Measurements from ENCODE around the gene CCNF. TPM values are rescaled to one million over a fixed set of nuclear protein-coding genes. Genes with fewer than 3 reads are reported as not detected.

Gene CCNF
- polyA plus RNA-seq, 2 of the 4 experiments (the other 2 are of a cell fraction) = 6.5 to 14.4 TPM

DNA sequence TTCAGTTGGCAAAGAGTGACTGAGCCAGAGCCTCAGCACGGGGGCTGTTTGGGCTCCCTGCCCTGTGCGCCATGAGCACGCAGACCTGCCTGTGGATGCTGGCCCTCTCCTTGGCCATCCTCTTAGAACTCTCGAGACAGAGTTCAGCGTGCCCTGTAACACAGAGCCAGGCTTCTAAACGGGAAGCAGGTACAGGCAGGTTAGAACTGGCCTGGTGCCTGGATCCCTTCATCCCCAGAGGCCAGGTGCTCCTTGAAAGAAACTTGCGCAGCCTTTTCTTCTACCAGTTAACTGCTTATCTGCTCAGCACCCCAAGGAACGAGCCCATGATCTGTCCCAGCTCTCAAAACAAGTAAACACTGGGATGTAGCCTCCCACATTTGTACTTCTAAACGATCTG lies 6.9 kb downstream of the CCNF start (continued):
- TF ChIP-seq HOXB13 (CRISPR knock-in tag; IDR thresholded peaks at IDR 0.05; ENCODE audit: low read depth) = no peak

DNA sequence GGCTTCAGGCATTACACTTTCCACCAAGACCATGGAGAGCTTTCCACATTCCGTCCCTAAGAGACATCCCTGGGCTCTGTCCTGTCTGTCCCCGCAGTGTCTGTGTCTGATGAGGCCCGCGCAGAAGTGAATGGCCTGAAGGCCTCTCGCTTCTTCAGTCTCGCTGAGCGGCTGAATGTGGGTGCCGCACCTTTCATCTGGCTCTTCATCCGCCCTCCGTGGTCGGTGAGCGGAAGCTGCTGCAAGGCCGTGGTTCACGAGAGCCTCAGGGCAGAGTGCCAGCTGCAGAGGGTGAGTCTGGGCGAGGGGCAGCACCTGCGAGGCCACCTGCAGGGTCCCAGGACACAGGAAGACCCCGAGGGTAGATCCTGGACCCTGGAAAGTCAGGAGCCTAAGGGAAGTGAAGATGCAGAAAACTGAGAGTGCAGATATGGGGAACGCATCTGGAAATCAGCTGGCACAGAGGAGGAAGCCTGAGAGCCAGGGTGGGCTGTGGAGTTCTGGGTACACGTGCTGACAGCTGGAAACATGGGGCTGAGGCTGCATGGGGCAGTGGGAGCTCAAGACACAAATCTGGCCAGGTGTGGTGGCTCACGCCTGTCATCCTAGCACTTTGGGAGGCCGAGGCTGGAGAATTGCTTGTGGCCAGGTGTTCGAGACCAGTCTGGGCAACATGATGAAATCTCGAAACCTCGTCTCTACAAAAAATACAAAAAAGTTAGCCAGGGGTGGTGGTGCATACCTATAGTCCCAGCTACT lies 8.0 kb downstream of the CCNF start:
- WGBS (ENCODE audit: missing lambda C conversion rate) = 96% methylated on average over 23 of the region's 24 CpGs
- ATAC-seq = no peak
- no peak for DNase-seq (ENCODE audit: low read depth in 1 of 2, low spot score in 1 of 2)
- H3K4me1 ChIP-seq = no peaks in the 10 kb centered on the region
- TF ChIP-seq ZSCAN20 (CRISPR knock-in tag; IDR thresholded peaks at IDR 0.05) = no peak
- TF ChIP-seq KDM5A (IDR thresholded peaks at IDR 0.05) = no peak
- TF ChIP-seq SREBF2 (IDR thresholded peaks at IDR 0.05) = no peak
- TF ChIP-seq ZFP36 (IDR thresholded peaks at IDR 0.05; ENCODE audit: borderline replicate concordance, partially characterized antibody) = no peak
- no peak for TF ChIP-seq POLR2AphosphoS2 (conservative IDR thresholded peaks at IDR 0.05; ENCODE audit: low read length)
- TF ChIP-seq FOSB (CRISPR knock-in tag; IDR thresholded peaks at IDR 0.05) = no peak
- TF ChIP-seq, protein P1, sequence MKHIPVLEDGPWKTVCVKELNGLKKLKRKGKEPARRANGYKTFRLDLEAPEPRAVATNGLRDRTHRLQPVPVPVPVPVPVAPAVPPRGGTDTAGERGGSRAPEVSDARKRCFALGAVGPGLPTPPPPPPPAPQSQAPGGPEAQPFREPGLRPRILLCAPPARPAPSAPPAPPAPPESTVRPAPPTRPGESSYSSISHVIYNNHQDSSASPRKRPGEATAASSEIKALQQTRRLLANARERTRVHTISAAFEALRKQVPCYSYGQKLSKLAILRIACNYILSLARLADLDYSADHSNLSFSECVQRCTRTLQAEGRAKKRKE (CRISPR knock-in tag; IDR thresholded peaks at IDR 0.05; ENCODE audit: low read depth) = no peak
- no peak for TF ChIP-seq HOXA7 (CRISPR knock-in tag; IDR thresholded peaks at IDR 0.05)
- TF ChIP-seq, protein P2, sequence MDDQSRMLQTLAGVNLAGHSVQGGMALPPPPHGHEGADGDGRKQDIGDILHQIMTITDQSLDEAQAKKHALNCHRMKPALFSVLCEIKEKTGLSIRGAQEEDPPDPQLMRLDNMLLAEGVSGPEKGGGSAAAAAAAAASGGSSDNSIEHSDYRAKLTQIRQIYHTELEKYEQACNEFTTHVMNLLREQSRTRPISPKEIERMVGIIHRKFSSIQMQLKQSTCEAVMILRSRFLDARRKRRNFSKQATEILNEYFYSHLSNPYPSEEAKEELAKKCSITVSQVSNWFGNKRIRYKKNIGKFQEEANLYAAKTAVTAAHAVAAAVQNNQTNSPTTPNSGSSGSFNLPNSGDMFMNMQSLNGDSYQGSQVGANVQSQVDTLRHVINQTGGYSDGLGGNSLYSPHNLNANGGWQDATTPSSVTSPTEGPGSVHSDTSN (IDR thresholded peaks at IDR 0.05) = no peak
- no peak for TF ChIP-seq POLR2A (IDR thresholded peaks at IDR 0.05; ENCODE audit: low read length)
- TF ChIP-seq HEYL (CRISPR knock-in tag; IDR thresholded peaks at IDR 0.05) = no peak
- TF ChIP-seq EP300 (IDR thresholded peaks at IDR 0.05) = no peak
- TF ChIP-seq, protein P3, sequence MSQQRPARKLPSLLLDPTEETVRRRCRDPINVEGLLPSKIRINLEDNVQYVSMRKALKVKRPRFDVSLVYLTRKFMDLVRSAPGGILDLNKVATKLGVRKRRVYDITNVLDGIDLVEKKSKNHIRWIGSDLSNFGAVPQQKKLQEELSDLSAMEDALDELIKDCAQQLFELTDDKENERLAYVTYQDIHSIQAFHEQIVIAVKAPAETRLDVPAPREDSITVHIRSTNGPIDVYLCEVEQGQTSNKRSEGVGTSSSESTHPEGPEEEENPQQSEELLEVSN (IDR thresholded peaks at IDR 0.05; ENCODE audit: borderline replicate concordance, low read depth) = no peak
- TF ChIP-seq, protein P4, sequence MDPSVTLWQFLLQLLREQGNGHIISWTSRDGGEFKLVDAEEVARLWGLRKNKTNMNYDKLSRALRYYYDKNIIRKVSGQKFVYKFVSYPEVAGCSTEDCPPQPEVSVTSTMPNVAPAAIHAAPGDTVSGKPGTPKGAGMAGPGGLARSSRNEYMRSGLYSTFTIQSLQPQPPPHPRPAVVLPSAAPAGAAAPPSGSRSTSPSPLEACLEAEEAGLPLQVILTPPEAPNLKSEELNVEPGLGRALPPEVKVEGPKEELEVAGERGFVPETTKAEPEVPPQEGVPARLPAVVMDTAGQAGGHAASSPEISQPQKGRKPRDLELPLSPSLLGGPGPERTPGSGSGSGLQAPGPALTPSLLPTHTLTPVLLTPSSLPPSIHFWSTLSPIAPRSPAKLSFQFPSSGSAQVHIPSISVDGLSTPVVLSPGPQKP (IDR thresholded peaks at IDR 0.05; ENCODE audit: low read depth, low read length) = no peak
- TF ChIP-seq NPAS2 (CRISPR knock-in tag; IDR thresholded peaks at IDR 0.05; ENCODE audit: borderline replicate concordance) = no peak
- ChIA-PET CTCF (interaction anchor here (0.9 to 5.0 kb wide), 2 partner anchors 9 to 97 kb away, joined by 3 to 35 read pairs; partner anchors contain the start of genes ABCA3 and CCNF), POLR2A (no interaction called here)
- no peak overlapping the region for H3K4me3 ChIP-seq
- no peak overlapping the region for H3K27ac ChIP-seq
- no peaks in the 10 kb centered on the region for H3K9me3 ChIP-seq
- H3K4me2 ChIP-seq = no peak overlapping the region
- no peak for FAIRE-seq

DNA sequence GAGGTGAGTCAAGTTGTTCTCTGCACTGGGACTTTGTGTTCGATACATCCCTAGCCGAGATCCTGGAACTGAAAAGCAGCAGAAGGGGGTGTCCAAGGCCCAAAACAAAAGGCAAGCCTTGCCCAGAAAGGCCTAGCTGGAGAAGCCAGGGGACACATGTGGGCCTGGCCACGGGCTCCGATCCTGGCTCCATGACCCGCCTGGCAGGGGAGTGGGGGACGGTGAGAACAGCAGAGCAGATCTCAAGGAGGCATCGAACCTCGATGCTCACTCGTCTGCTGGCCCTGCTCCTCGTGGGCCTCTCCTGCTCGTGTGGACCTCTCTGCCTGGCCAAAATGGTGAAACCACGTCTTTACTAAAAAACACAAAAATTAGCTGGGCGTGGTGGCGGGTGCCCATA lies 8.9 kb downstream of the CCNF start:
- no peaks in the 10 kb centered on the region for H3K4me1 ChIP-seq
- no peak overlapping the region for H3K4me3 ChIP-seq
- no peak for FAIRE-seq
- no peak overlapping the region for H3K4me2 ChIP-seq
- POLR2A ChIA-PET = no interaction called here
- no peak for ATAC-seq
- CTCF ChIA-PET = interaction anchor here (5.0 kb wide), 1 partner anchor 10 kb away, joined by 35 read pairs; the partner anchor contains the start of gene CCNF
- H3K27ac ChIP-seq = no peak overlapping the region
- no peaks in the 10 kb centered on the region for H3K9me3 ChIP-seq
- DNase-seq (ENCODE audit: low read depth in 1 of 2, low spot score in 1 of 2) = no peak
- 98% methylated on average over 14 of the region's 14 CpGs for WGBS (ENCODE audit: missing lambda C conversion rate)
- no peak for TF ChIP-seq RARB (CRISPR knock-in tag; IDR thresholded peaks at IDR 0.05)
- TF ChIP-seq POLR2A (IDR thresholded peaks at IDR 0.05; ENCODE audit: low read length) = no peak
- no peak for TF ChIP-seq SREBF2 (IDR thresholded peaks at IDR 0.05)
- TF ChIP-seq CHD2 (IDR thresholded peaks at IDR 0.05; ENCODE audit: low read length, partially characterized antibody) = no peak
- TF ChIP-seq, protein P5, sequence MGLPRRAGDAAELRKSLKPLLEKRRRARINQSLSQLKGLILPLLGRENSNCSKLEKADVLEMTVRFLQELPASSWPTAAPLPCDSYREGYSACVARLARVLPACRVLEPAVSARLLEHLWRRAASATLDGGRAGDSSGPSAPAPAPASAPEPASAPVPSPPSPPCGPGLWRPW (IDR thresholded peaks at IDR 0.05) = no peak
- TF ChIP-seq KDM5A (IDR thresholded peaks at IDR 0.05) = no peak
- no peak for TF ChIP-seq ZFP36 (IDR thresholded peaks at IDR 0.05; ENCODE audit: borderline replicate concordance, partially characterized antibody)
- no peak for TF ChIP-seq KDM1A (IDR thresholded peaks at IDR 0.05; ENCODE audit: low read depth)
- TF ChIP-seq EP300 (IDR thresholded peaks at IDR 0.05) = no peak
- TF ChIP-seq, protein P6, sequence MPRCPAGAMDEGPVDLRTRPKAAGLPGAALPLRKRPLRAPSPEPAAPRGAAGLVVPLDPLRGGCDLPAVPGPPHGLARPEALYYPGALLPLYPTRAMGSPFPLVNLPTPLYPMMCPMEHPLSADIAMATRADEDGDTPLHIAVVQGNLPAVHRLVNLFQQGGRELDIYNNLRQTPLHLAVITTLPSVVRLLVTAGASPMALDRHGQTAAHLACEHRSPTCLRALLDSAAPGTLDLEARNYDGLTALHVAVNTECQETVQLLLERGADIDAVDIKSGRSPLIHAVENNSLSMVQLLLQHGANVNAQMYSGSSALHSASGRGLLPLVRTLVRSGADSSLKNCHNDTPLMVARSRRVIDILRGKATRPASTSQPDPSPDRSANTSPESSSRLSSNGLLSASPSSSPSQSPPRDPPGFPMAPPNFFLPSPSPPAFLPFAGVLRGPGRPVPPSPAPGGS (IDR thresholded peaks at IDR 0.05) = no peak
- no peak for TF ChIP-seq JUNB (IDR thresholded peaks at IDR 0.05)
- no peak for TF ChIP-seq FOSL2 (IDR thresholded peaks at IDR 0.05)
- TF ChIP-seq FOSL2 (CRISPR knock-in tag; IDR thresholded peaks at IDR 0.05) = no peak
- no peak for TF ChIP-seq NPAS2 (CRISPR knock-in tag; IDR thresholded peaks at IDR 0.05; ENCODE audit: borderline replicate concordance)
- TF ChIP-seq HOXA7 (CRISPR knock-in tag; IDR thresholded peaks at IDR 0.05) = no peak
- no peak for TF ChIP-seq RNF2 (IDR thresholded peaks at IDR 0.05; ENCODE audit: borderline replicate concordance, low read depth)
- TF ChIP-seq MAZ (IDR thresholded peaks at IDR 0.05; ENCODE audit: borderline replicate concordance, low read depth, low read length) = no peak
- TF ChIP-seq, protein P7, sequence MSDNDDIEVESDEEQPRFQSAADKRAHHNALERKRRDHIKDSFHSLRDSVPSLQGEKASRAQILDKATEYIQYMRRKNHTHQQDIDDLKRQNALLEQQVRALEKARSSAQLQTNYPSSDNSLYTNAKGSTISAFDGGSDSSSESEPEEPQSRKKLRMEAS (IDR thresholded peaks at IDR 0.05) = no peak
